GM18858 (cell line): ENCODE data around the gene TMEM69.
"Not testable (repeated sequence)": the region's sequence is repeated elsewhere in the genome, so short reads cannot be mapped to it uniquely, and the experiment has no call there.

ENCODE experiments used
- ATAC-seq: cut with Tn5 transposase; IDR thresholded peaks from one replicate; pipeline ENCODE4 v1.9.1; 2021; ENCODE audit not compliant: unreplicated experiment

Gene TMEM69

DNA sequence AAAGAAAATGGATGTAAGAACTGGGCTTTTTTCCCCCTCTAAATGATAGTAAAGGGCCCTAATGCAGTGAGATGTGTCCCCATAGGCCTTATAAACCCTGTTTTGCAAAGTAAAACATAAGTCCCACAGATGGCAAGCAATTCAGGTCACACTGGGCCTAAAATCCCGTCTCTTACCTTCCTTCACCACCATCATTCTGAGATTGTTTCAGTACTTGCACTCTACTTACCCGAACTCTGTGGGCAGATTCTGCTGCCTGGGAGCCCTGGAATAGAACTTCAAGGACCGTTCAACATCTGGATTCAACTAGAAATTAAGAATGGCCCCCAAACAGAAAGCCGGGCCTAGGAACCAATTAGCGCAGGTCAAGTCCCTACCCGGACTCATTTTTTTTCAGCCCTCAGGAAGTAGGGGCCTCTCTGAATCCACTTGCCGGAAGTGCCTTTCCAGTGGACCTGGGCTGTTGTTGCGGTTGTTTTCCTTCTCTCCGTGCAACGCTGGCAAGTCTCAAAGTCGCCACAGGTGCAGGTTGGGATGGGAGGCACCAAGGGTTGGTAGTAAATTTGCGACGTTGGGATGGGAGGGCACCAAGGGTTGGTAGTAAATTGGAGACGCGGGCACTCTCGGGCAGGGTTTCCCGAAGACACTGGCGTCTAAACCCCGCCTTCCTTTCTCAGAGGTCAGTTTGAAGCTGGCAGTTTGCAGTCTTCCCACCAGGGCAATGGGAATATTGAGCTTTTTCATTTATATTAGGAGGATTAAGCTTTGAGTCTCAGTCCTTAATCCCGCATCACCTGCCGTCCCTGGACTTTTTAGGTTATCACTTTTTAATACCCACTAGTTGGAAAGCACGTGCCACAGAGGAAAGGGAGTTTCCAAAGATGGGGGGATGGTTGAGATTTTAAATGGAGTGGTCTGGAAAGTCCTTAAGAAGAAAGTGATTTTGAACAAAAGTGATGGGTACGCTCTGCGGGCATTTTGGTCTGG is at the start of gene TMEM69:
TMEM69 (plus strand) TSS at position 428 of the 987 bp plus-strand sequence. CDS start 2,888 bp downstream, outside the sequence.
- no peak for ATAC-seq

DNA sequence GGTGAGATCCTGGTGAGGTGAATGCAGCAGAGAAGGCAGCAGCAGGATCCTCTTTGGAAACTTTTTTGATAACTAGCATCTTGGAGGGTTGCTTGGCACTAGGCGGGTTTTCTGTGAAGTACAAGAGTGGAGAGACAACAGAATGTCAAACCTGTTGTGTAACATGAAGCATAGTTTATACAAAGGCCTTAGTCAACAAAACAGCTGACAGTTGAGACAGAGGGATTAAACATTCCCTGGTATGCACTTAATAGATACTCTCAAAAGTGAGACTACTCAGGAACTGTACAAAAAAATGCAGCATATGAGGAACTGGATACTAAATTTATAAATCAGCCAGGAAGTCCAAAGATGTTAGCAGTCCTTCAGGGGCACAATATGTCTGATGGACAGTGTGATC is 47.7 kb upstream of the TMEM69 start:
- ATAC-seq, result no peak

DNA sequence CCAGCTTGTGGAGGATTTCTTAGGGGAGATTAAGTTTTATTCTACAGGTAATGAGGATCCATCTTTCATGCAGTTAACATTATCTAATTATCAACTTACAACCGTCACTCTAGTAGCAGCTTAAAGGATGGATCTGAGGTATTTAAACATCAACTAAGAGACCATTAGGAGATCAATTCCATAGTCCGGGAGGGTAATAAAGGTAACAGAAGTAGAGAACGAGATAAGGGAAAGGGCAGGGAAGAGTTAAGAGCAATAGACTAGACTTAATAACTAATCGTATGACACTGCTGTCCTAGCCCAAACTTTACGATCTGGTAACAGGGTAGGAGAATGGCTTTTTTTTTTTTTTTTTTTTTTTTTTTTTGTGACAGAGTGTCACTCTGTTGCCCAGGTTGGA is 44.7 kb upstream of the TMEM69 start:
- no peak for ATAC-seq

GRCh38 chr1:45643978-45644377 is 44.0 kb upstream of the TMEM69 start:
- no peak for ATAC-seq

DNA sequence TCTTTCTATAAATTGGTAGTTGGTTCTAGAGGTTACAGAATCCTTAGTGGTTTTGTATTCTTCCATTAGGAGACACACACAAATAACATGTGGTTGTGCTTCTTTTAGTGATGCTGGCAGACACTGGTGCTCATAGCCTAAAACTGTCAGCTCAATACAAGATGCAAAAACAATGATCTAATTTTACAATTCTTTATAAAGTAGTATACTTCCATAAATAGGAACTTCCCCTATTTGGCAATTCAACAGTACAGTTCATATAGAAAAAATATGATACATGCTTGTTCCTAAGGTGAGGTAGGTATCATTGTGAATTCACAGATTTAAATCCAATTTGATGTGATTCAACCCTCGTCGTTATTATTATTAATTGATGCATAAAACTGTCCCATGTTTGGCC is 43.3 kb upstream of the TMEM69 start:
- no peak for ATAC-seq

- ATAC-seq, result no peak
These were observed 40.5 kb upstream of the TMEM69 start for GRCh38 chr1:45647248-45648021.

- ATAC-seq, result no peak
These were observed 33.3 kb upstream of the TMEM69 start for GRCh38 chr1:45654540-45655280.

DNA sequence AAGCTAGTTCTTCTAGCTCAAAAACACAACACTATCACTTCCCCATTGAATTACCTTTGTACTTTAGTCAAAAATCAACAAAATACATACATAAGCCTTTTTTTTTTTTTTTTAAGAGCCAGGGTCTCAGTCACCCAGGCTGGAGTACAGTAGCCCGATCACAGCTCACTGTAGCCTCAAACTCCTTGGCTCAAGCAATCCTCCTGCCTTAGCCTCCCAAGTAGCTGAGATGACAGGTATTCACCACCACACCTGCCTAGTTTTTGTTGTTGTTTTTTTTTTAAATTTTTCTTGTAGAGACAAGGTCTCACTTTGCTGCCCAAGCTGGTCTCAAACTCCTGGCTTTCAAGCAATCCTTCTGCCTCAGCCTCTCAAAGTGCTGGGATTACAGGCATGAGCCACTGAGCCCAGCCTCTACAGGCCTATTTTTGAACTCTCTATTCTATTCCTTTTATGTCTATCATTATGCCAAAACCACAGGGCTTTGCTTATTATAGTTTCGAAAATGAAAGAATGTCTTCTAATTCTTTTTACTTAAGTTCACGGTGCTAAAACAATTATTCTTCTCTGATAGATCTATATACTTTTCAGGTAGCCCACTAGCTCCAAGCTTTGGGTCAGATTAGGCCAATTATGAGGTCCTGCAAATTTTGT is 31.3 kb upstream of the TMEM69 start:
- ATAC-seq, result no peak

DNA sequence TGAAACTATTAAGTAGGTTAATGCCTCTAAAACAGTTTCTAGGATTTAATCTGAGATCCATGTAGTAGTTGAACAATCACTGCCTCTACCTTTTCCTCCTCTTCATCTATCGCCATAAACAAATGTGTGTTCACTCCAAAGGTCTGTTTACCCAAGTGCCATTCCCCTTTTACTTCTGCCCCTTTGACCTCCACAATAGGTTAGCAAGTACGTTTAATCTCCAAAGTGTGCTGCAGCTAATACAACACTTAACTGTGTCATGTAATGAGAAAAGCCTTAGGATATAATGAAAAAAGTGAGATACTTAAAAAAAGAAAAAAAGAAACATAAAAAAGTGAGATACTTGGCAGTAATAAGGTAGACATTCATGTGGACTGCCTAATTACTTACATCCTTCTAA is 29.8 kb upstream of the TMEM69 start:
- ATAC-seq, result no peak

GRCh38 chr1:45659222-45659621 is 28.8 kb upstream of the TMEM69 start:
- ATAC-seq, result no peak

DNA sequence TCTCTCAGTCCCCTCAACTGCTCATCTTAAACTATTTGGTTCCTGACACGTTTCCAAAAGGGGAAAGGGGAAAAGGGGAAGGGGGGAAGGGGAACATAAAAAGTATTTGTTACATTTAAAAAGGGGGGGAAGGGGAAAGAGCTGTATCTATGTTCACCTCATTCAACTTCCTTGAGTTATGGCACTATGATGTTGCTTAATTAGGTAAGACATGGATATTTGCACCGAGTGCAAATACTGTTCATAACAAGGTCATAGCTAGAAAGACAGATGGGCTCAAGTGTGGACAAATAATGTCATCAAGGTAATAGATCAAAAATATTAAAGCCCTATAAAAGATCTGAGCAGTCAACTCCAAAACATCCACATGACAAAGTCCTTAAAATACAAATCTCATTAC is 27.6 kb upstream of the TMEM69 start:
- ATAC-seq, result no peak

DNA sequence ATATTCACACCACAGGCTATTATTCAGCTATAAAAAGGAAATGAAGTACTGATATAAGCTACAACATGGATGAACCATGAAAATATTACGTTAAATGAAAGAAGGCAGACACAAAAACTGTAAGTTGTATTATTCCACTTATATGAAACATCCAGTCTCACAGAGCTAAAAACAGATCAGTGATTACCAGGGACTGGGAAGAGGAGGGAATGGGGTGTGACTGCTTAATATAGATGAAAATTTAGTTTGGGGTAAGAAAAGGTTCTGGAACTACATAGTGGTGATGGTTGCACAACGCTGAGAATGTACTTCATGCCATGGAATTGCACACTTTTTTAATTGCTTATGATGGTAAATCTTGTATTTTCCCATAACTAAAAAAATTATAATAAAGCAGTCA is 21.1 kb upstream of the TMEM69 start:
- ATAC-seq, result no peak

- no peak for ATAC-seq
These were observed 20.5 kb upstream of the TMEM69 start for GRCh38 chr1:45667321-45668111.

DNA sequence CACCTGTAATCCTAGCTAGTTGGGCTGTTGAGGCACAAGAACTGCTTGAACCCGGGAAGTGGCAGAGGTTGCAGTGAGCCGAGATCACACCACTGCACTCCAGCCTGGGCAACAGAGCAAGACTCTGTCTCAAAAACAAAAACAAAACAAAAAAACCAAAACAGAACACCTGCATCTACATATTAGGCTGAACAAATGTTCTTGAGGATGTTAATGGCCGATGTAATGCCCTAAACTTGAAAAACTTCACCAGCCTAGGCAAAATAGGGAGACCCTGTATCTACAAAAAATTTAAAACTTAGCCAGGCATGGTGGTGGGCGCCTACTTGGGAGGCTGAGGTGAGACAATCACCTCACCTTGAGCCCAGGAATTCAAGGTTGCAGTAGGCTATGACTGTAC is 19.5 kb upstream of the TMEM69 start:
- no peak for ATAC-seq

DNA sequence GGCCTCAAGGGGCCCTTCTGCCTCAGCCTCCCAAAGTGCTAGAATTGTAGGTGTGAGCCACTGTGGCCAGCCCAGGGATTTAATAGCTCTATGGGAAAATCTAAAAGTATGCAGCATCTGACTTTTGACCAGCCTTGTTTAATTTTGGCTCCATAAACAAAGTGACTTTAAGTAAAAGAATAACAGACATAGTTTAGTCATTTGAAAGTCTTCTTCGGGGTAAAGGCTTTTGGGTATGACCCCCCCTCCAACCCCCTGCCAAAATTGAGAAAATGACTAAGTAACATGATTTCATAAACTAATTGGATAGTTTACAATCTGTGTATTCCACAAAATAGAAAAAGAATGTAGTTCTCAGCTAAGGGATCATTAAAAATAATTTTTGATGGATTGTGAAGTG is 18.6 kb upstream of the TMEM69 start:
- no peak for ATAC-seq

GRCh38 chr1:45669859-45670655 is 17.9 kb upstream of the TMEM69 start:
- no peak for ATAC-seq

GRCh38 chr1:45673956-45674355 is 14.0 kb upstream of the TMEM69 start:
- ATAC-seq, result no peak

DNA sequence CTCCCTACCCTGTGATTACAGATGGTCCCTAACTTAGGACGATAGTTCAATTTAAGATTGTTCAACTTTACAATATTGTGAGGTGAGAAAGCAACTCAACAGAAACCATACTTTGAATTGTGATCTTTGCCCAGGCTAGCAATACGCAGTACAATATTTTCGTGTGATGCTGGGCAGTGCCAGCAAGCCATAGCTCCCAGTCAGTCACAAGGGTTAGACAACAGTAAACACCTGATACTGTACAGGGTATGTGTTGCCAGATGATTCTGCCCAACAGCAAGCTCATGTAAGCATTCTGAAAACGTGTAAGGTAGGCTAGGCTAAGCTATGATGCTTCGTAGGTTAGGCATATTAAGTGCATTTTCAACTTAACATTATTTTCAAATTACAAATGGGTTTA is 13.5 kb upstream of the TMEM69 start:
- ATAC-seq, result no peak

GRCh38 chr1:45676553-45676952 is 11.4 kb upstream of the TMEM69 start:
- ATAC-seq, result not testable (repeated sequence)
